Vagina (tissue), 2 donors: ENCODE results near the gene OBSCN.

ENCODE experiments used
- POLR2A ChIP-seq, 2 donors: fragments of 450-650 bp; IDR thresholded peaks; one replicate each; pipeline ENCODE4 v1.6.1; 2017; ENCODE audit warnings: antibody characterized with exemption in 2 of 2, mild to moderate bottlenecking in 2 of 2, moderate library complexity in 2 of 2
- POLR2AphosphoS5 ChIP-seq, 2 donors: sonication (generic); formaldehyde crosslinking; IDR thresholded peaks; one replicate each; pipeline ENCODE4 v1.9.0; 2017; ENCODE audit warnings: antibody characterized with exemption in 2 of 2, mild to moderate bottlenecking in 2 of 2, low read depth in 1 of 2; ENCODE audit not compliant: insufficient read depth in 1 of 2
- TF ChIP-seq, protein P1 (sequence below), 3 experiments: fragments of 450-650 bp in 2 of 3; fragments of 200-600 bp in 1 of 3; sonication (generic) in 1 of 3; IDR thresholded peaks; one replicate each; pipeline ENCODE4 v1.5.1; 2017 to 2019; ENCODE audit warnings: antibody characterized with exemption in 3 of 3, mild to moderate bottlenecking in 2 of 3, moderate library complexity in 2 of 3

DNA sequence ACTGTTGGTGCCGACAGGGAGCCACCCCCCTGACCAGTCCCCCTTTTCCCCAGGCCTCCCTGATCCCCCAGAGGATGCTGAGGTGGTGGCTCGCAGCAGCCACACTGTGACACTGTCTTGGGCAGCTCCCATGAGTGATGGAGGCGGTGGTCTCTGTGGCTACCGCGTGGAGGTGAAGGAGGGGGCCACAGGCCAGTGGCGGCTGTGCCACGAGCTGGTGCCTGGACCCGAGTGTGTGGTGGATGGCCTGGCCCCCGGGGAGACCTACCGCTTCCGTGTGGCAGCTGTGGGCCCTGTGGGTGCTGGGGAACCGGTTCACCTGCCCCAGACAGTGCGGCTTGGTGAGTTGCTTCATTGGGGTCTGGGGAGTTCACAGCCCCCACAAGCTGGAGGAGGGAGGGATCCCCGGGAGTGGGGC lies 109.6 kb downstream of the OBSCN start:
- TF ChIP-seq, protein P1, sequence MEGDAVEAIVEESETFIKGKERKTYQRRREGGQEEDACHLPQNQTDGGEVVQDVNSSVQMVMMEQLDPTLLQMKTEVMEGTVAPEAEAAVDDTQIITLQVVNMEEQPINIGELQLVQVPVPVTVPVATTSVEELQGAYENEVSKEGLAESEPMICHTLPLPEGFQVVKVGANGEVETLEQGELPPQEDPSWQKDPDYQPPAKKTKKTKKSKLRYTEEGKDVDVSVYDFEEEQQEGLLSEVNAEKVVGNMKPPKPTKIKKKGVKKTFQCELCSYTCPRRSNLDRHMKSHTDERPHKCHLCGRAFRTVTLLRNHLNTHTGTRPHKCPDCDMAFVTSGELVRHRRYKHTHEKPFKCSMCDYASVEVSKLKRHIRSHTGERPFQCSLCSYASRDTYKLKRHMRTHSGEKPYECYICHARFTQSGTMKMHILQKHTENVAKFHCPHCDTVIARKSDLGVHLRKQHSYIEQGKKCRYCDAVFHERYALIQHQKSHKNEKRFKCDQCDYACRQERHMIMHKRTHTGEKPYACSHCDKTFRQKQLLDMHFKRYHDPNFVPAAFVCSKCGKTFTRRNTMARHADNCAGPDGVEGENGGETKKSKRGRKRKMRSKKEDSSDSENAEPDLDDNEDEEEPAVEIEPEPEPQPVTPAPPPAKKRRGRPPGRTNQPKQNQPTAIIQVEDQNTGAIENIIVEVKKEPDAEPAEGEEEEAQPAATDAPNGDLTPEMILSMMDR (IDR thresholded peaks at IDR 0.05): no peak
- TF ChIP-seq POLR2A (IDR thresholded peaks at IDR 0.05) (no peak), POLR2AphosphoS5 (IDR thresholded peaks at IDR 0.05; ENCODE audit: insufficient read depth in 1 of 2, low read depth in 1 of 2) (no peak)
